C4-2B (cell line): ENCODE data around the gene PRICKLE2.

ENCODE experiments used
- H3K27ac ChIP-seq: fragments of 450-650 bp; 2 replicates; pipeline ENCODE4 v1.5.1; 2017
- ZFX ChIP-seq: fragments of 450-650 bp; IDR thresholded peaks from 2 replicates; pipeline ENCODE4 v1.6.1; 2017
- TF ChIP-seq, protein P1 (sequence below): fragments of 450-650 bp; conservative IDR thresholded peaks from 2 replicates; pipeline ENCODE4 v1.5.1; 2017; ENCODE audit warnings: mild to moderate bottlenecking

PRICKLE2 gene

DNA sequence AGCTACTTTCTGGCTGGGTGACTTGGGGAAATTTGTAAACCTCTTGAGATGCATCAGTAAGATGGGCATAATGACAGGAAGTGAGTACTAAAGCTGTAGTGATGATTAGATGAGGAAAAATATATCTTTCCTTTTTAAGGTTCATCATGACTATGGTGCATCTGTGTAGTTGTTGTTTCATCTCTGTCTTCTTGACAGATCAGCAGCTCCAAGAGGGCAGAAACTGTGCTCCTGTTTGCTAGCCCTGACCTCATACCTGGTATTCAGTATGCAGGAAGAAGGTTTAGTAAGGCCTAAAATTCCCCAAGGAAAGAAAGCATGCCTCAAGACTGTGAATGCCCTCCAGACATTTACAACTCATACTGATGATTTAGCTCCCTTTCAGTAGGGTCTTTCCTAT lies 119.5 kb downstream of the PRICKLE2 start:
- no peak overlapping the region for H3K27ac ChIP-seq
- TF ChIP-seq, protein P1, sequence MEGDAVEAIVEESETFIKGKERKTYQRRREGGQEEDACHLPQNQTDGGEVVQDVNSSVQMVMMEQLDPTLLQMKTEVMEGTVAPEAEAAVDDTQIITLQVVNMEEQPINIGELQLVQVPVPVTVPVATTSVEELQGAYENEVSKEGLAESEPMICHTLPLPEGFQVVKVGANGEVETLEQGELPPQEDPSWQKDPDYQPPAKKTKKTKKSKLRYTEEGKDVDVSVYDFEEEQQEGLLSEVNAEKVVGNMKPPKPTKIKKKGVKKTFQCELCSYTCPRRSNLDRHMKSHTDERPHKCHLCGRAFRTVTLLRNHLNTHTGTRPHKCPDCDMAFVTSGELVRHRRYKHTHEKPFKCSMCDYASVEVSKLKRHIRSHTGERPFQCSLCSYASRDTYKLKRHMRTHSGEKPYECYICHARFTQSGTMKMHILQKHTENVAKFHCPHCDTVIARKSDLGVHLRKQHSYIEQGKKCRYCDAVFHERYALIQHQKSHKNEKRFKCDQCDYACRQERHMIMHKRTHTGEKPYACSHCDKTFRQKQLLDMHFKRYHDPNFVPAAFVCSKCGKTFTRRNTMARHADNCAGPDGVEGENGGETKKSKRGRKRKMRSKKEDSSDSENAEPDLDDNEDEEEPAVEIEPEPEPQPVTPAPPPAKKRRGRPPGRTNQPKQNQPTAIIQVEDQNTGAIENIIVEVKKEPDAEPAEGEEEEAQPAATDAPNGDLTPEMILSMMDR, result no peak
- no peak for TF ChIP-seq ZFX

DNA sequence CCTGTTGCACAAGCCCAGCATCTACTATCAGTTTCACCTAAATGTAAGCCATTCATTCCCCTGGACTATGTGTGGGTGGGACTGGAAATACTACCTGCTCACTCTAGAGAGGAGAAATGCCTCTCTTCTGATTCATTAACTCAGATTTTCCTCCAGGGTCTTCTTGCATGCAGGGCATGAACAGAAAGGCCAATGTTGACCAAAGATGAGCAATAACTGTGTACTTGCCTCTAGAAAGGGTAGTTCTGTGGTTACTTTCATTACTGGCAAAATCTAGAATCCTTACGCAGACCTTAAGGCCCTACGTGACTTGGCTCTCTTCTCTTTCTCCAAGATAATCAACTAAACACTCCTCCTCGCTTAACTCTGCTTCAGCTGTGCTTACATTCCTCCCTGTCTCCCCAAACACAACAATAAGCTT lies 120.6 kb downstream of the PRICKLE2 start:
- H3K27ac ChIP-seq, result no peak overlapping the region
- TF ChIP-seq ZFX, result no peak
- TF ChIP-seq, protein P1, result no peak

DNA sequence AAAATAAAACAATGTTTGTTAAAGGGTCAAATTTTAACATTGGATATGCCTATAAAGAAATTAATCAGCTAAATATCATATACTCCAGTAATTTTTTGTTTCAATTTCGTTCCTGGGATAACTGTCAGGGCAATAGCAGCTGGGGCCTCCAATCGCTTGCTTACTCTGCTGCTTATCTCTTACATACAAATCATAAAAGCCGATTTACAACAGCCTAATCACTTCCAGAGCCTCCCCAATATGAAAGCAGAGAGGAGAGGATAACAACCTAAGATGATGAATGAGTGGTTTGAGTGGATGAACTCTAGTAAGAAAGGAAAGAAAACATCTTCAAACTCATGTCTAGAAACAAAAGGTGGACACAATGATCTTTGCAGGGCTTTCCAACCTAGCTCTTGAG lies 121.3 kb downstream of the PRICKLE2 start:
- no peak overlapping the region for H3K27ac ChIP-seq

DNA sequence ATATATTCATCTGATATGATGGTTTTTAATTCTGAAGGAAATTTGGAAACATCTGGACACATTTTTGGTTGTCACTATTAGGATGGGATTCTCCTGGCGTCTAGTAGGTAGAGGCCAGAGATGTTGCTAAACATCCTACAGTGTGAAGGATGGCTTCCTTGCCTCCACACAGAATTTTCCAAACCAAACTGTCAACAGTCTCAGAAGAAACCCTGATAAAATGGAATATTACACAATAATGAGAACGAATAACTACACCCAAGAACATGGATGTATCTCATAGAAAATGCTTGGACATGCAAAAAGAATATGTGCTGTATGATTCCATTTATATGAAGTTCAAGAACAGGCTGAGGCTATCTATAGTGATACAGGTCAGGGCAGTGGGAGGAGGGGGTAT lies 122.1 kb downstream of the PRICKLE2 start:
- H3K27ac ChIP-seq, result no peak overlapping the region
- no peak for TF ChIP-seq ZFX
- TF ChIP-seq, protein P1, result no peak

More for the DNA sequence above, 121.3 kb downstream of the PRICKLE2 start:
- TF ChIP-seq, protein P1, result no peak
- no peak for TF ChIP-seq ZFX

DNA sequence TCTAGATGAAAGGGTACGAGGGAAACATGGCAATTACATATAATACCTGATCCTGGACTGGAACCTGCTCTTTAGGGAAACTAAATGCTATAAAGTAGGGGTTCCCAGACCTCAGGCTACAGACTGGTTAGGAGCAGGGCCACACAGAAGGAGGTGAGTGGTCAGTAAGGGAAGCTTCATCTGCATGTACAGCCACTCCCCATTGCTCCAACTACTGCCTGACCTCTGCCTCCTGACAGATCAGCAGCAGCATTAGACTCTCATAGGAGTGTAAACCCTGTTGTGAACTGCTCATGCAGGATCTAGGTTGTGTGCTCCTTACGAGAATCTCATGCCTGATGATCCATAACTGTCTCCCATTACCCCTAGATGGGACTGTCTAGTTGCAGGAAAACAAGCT lies 123.1 kb downstream of the PRICKLE2 start:
- no peak for TF ChIP-seq ZFX
- TF ChIP-seq, protein P1, result no peak
- no peak overlapping the region for H3K27ac ChIP-seq

DNA sequence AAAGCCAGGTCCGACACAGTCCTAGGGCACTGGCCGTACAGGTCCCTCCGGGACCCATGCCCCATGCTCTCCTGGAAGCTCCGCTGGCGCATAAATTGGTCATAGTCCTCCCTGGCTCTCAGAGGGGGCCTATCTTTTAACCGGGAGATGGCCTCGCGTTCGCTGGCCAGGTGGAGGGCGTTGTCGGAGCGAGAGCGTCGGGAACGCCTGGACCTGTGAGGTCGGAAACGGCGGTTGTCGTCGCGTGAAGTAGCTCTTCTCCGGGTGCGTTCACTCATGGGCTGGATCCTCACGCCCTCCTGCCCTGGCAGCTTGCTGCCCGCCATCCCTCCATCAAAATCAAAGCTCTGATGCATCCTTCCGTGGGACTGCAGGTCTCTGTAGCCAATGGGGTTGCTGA lies 126.0 kb downstream of the PRICKLE2 start:
- TF ChIP-seq, protein P1, result no peak
- TF ChIP-seq ZFX, result no peak
- no peak overlapping the region for H3K27ac ChIP-seq

DNA sequence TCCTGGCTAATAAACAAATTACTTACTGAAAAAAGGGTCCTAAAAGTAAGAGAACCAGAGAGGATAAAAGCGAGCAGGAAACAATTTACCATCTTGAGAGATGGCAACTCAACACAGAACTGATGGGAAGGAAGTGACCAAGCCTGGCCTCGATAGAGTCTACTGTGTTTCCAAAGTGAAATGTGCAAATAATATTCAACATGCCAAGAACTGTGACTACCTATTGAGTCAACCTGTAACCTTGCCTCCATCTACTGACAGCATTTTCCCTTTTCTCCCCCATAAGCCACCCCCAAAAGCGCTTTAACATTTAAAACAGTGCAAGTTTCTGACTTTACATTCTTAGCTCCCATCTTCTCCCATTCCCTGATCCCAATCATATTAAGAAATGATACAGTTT lies 126.6 kb downstream of the PRICKLE2 start:
- TF ChIP-seq, protein P1, result no peak
- TF ChIP-seq ZFX, result no peak
- no peak overlapping the region for H3K27ac ChIP-seq
